Measurements from ENCODE around the gene CCL15. TPM values are rescaled to one million over a fixed set of nuclear protein-coding genes. Genes with fewer than 3 reads are reported as not detected.
A peak's percentile ranks its signal among the peaks of the same experiment; 100 is the strongest.
"Not testable (repeated sequence)": the region's sequence is repeated elsewhere in the genome, so short reads cannot be mapped to it uniquely, and the experiment has no call there.

CCL15 gene
- total RNA-seq, 2 donors from 2014 or later = not detected

DNA sequence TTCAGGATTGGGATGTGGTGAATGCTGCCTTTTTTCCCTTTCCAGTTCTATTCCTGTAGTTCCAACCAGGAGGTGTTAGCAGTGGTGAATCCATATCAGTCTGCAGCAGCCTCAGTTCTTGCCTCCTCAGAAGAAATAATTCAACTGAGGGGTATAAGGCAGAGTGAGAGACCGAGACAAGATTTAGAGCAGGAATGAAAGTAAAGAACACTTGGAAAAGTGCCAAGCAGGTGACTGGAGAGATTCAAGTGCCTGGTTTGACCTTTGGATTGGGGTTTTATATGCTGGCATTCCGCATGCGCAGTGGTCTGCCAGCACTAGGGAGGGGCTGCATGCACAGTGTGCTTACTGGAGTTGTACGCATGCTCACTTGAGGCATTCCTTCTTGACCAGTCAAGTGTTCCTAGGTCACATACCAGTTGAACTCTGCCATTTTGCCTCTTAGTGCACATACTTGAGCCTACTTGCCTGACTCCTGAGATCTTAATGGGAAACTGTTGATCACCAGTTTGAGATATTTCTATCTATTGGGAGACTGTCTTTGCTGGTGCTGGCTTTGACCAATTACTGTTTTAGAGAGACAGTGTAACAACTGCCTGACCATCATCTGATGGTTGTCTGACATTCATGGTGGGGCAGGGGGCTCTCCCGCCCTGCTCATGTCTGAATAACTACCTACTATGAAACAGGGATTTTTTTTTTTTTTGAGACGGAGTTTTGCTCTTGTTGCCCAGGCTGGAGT lies 680 bp upstream of the CCL15 start:
- Mint-ChIP-seq H3K36me3 (no peaks in the 10 kb centered on the region), H3K9me3 (no peaks in the 10 kb centered on the region), H3K27ac (no peak overlapping the region)
- no peak for DNase-seq (ENCODE audit: low spot score in 2 of 2)
- no peak for ATAC-seq

DNA sequence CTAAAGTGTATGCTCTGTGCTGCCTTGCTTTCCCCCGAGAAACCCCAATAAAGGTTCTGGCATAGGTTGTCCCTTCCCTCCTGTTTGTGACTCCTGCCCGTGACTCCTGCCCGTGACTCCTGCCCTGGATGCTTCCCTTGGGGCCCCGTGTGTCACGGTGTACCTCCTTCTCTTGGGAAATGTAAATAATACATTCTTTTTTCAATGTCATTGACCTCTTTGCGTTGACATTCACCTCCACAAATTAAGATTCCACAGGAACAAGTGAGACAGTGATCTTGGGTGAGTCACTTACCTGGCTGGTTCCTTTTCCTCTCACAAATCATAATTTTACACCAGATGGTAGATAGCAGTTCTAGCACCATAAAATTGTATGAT lies 632 bp downstream of the CCL15 start:
- Mint-ChIP-seq H3K9me3 (no peaks in the 10 kb centered on the region), H3K27ac (no peak overlapping the region), H3K36me3 (no peaks in the 10 kb centered on the region)
- no peak for ATAC-seq
- no peak for DNase-seq (ENCODE audit: low spot score in 2 of 2)

DNA sequence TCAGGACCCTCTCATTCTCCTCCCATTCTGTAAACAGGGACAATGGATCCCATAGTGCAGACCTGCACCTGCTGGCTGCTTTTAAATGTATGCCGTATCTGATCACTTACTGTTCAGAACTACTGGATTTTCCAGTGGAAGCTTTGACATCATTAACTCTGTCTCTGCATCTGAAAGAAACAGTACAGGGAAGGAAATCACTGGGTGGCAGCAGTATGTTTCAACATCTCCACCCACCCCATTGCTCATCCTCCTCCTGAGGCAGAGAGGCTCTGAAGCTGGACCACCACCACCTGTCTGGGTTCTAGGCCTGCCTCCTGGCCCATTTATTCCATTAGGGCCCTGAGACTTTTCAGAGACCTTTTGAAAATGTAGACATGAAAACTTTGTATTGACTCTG lies 2.6 kb downstream of the CCL15 start:
- Mint-ChIP-seq H3K27ac (no peak overlapping the region), H3K9me3 (no peaks in the 10 kb centered on the region), H3K36me3 (no peaks in the 10 kb centered on the region)
- DNase-seq (ENCODE audit: low spot score in 2 of 2) = no peak
- ATAC-seq = no peak

GRCh38 chr17:35998018-35998545 lies 3.3 kb downstream of the CCL15 start:
- no peak overlapping the region for H3K27ac Mint-ChIP-seq
- H3K9me3 Mint-ChIP-seq = no peaks in the 10 kb centered on the region
- ATAC-seq = no peak
- no peak for DNase-seq (ENCODE audit: low spot score in 2 of 2)
- no peaks in the 10 kb centered on the region for H3K36me3 Mint-ChIP-seq

DNA sequence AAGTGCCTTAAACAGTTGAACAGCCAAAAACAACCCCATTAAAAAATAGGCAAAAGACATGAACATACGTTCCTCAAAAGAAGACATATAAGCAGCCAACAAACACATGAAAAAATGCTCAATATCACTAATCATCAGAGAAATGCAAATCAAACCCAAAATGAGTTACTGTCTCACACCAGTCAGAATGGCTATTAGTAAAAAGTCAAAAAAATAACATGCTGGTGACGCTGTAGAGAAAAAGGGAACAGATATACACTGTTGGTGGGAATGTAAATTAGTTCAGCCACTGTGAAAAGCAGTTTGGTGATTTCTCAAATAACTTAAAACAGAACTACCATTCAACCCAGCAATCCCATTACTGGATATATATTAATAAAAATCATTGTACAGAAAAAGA lies 6.0 kb downstream of the CCL15 start:
- DNase-seq (ENCODE audit: low spot score in 2 of 2) = not testable (repeated sequence)

DNA sequence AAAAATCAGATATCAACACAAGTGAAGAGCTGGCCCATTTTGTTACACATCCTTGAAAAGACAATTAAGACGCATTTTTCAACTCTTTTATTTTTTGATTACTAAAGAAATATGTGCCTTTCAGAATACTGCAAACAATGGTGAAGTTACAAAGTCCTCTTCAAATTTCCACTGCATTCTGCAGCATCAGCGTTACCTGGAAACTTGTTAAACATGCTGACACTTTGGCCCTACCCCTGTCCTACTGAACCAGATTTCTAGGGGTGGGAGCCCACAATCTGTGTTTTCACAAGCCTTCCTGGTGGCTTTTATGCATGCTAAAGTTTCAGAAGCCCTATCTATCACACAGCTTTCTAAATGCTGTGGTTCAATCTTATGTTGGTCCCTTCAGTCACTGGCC lies 10.3 kb downstream of the CCL15 start:
- DNase-seq (ENCODE audit: low spot score in 2 of 2) = no peak
- Mint-ChIP-seq H3K9me3 (peaks cover 5 to 7% of the 10 kb centered on the region in 2 donors), H3K36me3 (peaks cover 0 to 5% of the 10 kb centered on the region in 2 donors), H3K27ac (no peak overlapping the region)
- no peak for ATAC-seq

More for the DNA sequence above, 6.0 kb downstream of the CCL15 start:
- not testable (repeated sequence) for H3K9me3 Mint-ChIP-seq, H3K27ac Mint-ChIP-seq, ATAC-seq, H3K36me3 Mint-ChIP-seq

DNA sequence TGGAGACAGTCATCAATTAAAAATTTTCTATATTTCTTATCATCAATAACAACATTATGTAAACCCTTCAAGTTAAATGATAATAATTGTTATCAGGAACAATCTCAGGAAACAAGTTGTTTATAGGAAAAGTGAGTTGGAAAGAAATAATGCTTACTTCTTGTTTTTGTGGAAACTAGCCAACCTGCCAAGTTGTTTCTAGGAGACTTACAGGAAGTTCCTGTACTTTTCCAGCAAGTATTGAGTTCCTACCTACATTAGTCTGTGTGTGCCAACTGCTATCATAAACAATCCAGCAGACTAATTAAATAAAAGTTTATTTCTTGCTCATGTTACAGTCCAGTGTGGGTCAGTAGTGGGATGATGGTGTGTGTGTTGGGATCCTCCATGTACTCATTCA lies 13.2 kb downstream of the CCL15 start:
- ATAC-seq = no peak
- DNase-seq (ENCODE audit: low spot score in 2 of 2) = no peak
- no peak overlapping the region for H3K27ac Mint-ChIP-seq

DNA sequence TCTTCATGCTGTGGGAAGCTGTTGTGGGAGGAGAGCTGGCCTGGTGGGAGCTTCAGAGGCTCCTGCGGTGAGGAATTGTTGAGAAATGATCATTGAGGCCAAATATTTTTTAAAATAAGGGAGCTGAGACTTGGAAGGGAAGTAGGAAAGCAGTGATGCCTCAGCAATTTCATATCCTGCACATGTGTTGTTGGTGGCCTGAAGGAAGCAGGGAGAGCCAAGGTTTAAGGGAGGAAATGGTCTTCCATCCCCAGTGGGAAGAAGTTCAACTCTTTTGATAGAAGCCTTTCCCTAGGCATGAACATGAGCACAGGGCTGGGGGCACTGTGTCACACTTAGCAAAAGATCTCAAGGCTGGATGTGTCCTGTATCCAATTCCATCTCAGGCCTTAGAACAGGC lies 14.7 kb downstream of the CCL15 start, which contains the start of gene CCL14:
Gene CCL14 (minus strand): TSS at position 87 of the 400 bp plus-strand sequence. CDS start 80 bp downstream, at position 7.
- H3K36me3 Mint-ChIP-seq = peaks cover 0 to 5% of the 10 kb centered on the region in 2 donors
- DNase-seq (ENCODE audit: low spot score in 2 of 2) = no peak
- no peak for ATAC-seq
- peaks cover 5 to 7% of the 10 kb centered on the region in 2 donors for H3K9me3 Mint-ChIP-seq
- peak within 1 kb of the TSS in 1 of 2 donors; percentile 4 for H3K27ac Mint-ChIP-seq

More for the DNA sequence above, 13.2 kb downstream of the CCL15 start:
- Mint-ChIP-seq H3K36me3 (peaks cover 0 to 5% of the 10 kb centered on the region in 2 donors), H3K9me3 (peaks cover 5 to 7% of the 10 kb centered on the region in 2 donors)

GRCh38 chr17:35984140-35984539 lies 17.2 kb downstream of the CCL15 start:
- ATAC-seq (no peak), DNase-seq (ENCODE audit: low spot score in 2 of 2) (no peak)
- peaks cover 0 to 3% of the 10 kb centered on the region in 2 donors for H3K9me3 Mint-ChIP-seq
- H3K36me3 Mint-ChIP-seq = no peaks in the 10 kb centered on the region
- no peak overlapping the region for H3K27ac Mint-ChIP-seq

- no peak for DNase-seq (ENCODE audit: low spot score in 2 of 2)
- Mint-ChIP-seq H3K36me3 (no peaks in the 10 kb centered on the region), H3K27ac (no peak overlapping the region), H3K9me3 (no peaks in the 10 kb centered on the region)
- ATAC-seq = no peak
Observed at GRCh38 chr17:35982409-35983191, 18.8 kb downstream of the CCL15 start.

DNA sequence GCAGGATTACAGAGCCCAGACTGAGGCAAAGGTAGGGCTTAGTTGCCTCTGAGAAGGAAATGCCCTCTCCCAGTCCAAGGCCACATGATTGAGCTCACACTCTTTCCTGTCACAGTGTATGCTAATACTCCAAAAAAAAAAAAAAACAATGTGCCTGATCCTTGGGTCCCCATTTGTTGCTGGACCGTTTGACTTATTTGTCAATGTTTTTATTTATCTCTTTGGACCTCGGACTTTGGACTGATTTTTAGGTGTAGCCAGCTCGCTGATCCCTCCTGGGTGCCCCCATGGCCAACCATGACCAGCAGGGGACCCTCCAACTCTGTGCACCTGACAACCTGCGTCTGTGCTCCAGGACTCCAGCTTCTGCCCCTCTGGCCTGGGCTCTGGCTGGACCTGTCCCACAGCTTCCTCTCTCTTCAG lies 19.4 kb downstream of the CCL15 start:
- Mint-ChIP-seq H3K36me3 (no peaks in the 10 kb centered on the region), H3K9me3 (no peaks in the 10 kb centered on the region), H3K27ac (no peak overlapping the region)
- DNase-seq (ENCODE audit: low spot score in 2 of 2) = no peak
- ATAC-seq = no peak

- Mint-ChIP-seq H3K27ac (no peak within 1 kb of the TSS), H3K9me3 (no peaks in the 10 kb centered on the region), H3K36me3 (no peaks in the 10 kb centered on the region)
- no peak for DNase-seq (ENCODE audit: low spot score in 2 of 2)
- no peak for ATAC-seq
Observed at GRCh38 chr17:35981246-35981645, 20.1 kb downstream of the CCL15 start, which contains the start of gene CCL16. CCL16 (minus strand) TSS chr17:35981497; CDS start chr17:35981420, 77 bp downstream.

DNA sequence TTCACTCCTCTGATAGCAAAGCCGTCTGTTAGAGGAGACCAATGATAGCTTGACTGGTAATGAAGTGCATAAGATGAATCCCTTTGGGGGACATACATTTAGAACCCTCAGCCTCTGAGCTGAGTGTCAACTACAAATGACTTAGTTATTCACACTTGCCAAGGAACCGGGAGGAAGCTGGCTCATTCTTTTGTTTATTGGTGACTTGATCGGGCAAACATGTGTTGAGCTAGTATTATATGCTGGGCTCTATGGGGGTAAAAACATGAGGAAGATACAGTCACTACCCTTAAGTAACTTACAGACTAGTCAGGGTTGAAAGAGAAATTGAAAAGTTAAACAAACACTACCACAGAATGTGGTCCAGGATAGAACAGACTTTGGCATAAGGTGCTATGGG lies 23.0 kb downstream of the CCL15 start:
- H3K27ac Mint-ChIP-seq = no peak overlapping the region
- ATAC-seq = no peak
- H3K36me3 Mint-ChIP-seq = no peaks in the 10 kb centered on the region
- no peak for DNase-seq (ENCODE audit: low spot score in 2 of 2)
- H3K9me3 Mint-ChIP-seq = no peaks in the 10 kb centered on the region

DNA sequence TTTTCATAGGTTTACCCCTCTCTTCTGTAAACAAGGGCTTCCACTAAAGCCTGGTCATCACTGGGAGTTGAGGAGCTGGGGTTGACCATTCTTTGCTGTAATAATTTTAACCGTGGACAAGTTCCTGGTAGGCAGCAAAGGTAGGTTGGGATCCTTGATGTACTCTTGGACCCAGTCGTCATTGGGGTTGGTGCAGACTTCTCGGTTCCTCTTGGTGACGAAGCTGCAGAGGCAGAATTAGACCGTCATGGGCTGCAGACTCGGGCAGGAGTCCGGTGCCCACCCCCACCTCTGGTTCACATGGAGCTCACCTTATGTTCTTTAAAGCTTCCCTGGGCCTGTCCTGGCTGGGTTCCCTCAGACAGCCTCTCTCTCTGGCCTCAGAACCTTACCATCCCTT lies 23.8 kb downstream of the CCL15 start:
- H3K27ac Mint-ChIP-seq = no peak overlapping the region
- ATAC-seq (no peak), DNase-seq (ENCODE audit: low spot score in 2 of 2) (no peak)
- H3K36me3 Mint-ChIP-seq = no peaks in the 10 kb centered on the region
- no peaks in the 10 kb centered on the region for H3K9me3 Mint-ChIP-seq

GRCh38 chr17:35973333-35974260 lies 27.8 kb downstream of the CCL15 start:
- DNase-seq (ENCODE audit: low spot score in 2 of 2) = no peak
- H3K27ac Mint-ChIP-seq = no peak overlapping the region
- no peak for ATAC-seq
- H3K36me3 Mint-ChIP-seq = no peaks in the 10 kb centered on the region
- no peaks in the 10 kb centered on the region for H3K9me3 Mint-ChIP-seq

DNA sequence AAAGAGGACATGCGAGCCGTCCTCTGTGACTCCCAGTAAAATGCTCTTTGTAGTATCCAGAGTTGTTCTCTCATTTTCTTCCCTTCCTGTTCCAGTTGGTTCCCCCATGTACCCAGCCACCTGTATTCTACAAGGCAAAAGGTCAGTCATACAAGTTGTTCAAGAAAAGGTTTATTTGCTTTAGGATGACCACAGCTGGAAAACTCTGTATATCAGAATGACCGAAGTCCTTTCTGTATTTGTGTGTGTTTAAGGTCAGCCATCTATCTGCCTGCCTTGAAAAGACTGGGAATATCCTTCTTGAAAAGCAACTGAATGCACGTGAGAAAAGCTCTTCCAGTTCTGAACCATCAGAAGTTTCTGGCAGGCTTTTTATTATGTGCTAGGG lies 28.4 kb downstream of the CCL15 start:
- Mint-ChIP-seq H3K36me3 (no peaks in the 10 kb centered on the region), H3K9me3 (no peaks in the 10 kb centered on the region), H3K27ac (no peak overlapping the region)
- ATAC-seq = no peak
- DNase-seq (ENCODE audit: low spot score in 2 of 2) = no peak

Data from activated naive CD4-positive, alpha-beta T cell treated with anti-CD3 and anti-CD28 coated beads, Interleukin-2, amount 50 U/mL, for 72 hours (primary cell).